ENCODE results near the gene GRID1. TPM values are rescaled to one million over a fixed set of nuclear protein-coding genes. Genes with fewer than 3 reads are reported as not detected.
A peak's percentile ranks its signal among the peaks of the same experiment; 100 is the strongest.

GRID1 gene
- total and polyA plus RNA-seq, 2 experiments from 2014 or later = not detected

DNA sequence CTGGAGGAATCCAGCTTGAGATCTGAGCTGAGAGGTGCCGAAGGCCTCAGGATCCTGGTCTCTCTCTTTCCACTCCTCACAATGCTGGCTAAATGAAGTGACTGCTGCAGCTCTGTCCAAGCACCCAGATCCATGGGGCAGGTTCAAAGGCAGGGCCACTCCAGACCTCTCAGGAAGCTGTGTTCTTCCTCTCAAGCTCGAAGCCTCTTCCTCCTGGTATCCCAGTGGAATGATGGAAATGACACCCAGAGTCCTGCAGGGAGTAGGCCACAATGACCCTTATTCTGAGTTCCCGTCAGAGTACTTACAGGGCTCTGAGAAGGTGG is 574.1 kb downstream of the GRID1 start:
- 11 to 12% methylated on average over 3 of the region's 3 CpGs for WGBS, 2 experiments (ENCODE audit: low coverage in 1 of 2, low lambda C conversion rate in 2 of 2, missing lambda C conversion rate in 2 of 2)

DNA sequence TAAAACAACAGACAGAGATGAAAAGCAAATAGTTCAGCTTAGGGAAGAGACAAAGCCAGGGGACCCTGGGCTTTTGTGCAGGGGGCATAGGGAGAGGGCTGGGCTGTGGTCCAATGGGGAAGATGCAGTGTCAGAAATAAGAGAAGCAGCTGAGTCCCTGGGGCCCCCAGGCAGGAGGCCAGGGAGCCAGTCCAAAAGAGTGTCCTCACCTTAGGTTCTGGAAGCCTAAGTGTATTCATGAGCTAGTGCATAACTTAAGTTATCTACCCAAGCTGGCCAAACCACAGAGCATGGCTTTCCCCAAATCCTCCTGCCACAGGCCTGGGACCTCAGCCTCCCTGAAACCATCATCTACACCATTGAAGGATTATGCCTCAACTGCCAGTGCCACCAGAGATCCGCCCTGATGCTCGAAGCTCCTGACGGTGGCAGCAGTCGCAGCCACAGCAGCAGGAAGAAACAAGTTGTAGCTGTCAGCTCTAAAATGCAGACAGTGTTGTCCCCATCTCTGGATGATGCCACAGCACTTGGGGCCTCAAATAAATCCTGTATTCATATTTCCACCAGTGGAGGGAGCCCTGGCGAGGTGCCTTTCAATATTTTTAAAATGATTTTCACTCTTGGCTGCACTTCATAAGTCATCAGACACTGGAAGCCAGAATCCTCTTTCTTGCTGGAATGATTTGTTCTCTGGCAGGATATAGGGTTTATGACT is 574.6 kb downstream of the GRID1 start:
- DNase-seq = peak; percentile 15
- no peak overlapping the region for H3K4me2 ChIP-seq (ENCODE audit: unreplicated experiment)
- H2AFZ ChIP-seq = no peak overlapping the region
- no peaks in the 10 kb centered on the region for H3K27me3 ChIP-seq (replicated peaks; ENCODE audit: insufficient read depth)
- TF ChIP-seq EZH2phosphoT487 (IDR thresholded peaks at IDR 0.05; ENCODE audit: insufficient read depth, low read depth) = no peak
- no peak for TF ChIP-seq EZH2 (IDR thresholded peaks at IDR 0.05; ENCODE audit: insufficient read depth, poor library complexity, severe bottlenecking)
- no peak overlapping the region for H3K9ac ChIP-seq
- no peak overlapping the region for H3K27ac ChIP-seq
- H3F3A ChIP-seq (ENCODE audit: insufficient read depth) = no peaks in the 10 kb centered on the region
- H3K9me3 ChIP-seq (ENCODE audit: low read depth) = no peaks in the 10 kb centered on the region
- no peaks in the 10 kb centered on the region for H3K4me1 ChIP-seq (ENCODE audit: insufficient read depth)
- in situ Hi-C loops (cut with MboI) = no loop called here
- no peaks in the 10 kb centered on the region for H3K9me2 ChIP-seq (ENCODE audit: insufficient read depth)
- no peaks in the 10 kb centered on the region for H3K36me3 ChIP-seq (ENCODE audit: low read depth)
- H4K20me1 ChIP-seq (ENCODE audit: insufficient read depth) = no peaks in the 10 kb centered on the region
- no peak overlapping the region for H3K4me3 ChIP-seq
- H3K79me2 ChIP-seq (ENCODE audit: insufficient read depth) = no peaks in the 10 kb centered on the region
- 2 to 6% methylated on average over 5 of the region's 5 CpGs for WGBS, 2 experiments (ENCODE audit: low coverage in 1 of 2, low lambda C conversion rate in 2 of 2, missing lambda C conversion rate in 2 of 2)

More for the DNA sequence above, 574.1 kb downstream of the GRID1 start:
- H2AFZ ChIP-seq = no peak overlapping the region
- no peak for DNase-seq
- no peaks in the 10 kb centered on the region for H3K9me3 ChIP-seq (ENCODE audit: low read depth)
- no peaks in the 10 kb centered on the region for H3K9me2 ChIP-seq (ENCODE audit: insufficient read depth)
- H3K4me3 ChIP-seq = no peak overlapping the region
- no peak overlapping the region for H3K27ac ChIP-seq
- no peaks in the 10 kb centered on the region for H3F3A ChIP-seq (ENCODE audit: insufficient read depth)
- no peaks in the 10 kb centered on the region for H4K20me1 ChIP-seq (ENCODE audit: insufficient read depth)
- in situ Hi-C loops (cut with MboI) = no loop called here
- H3K4me2 ChIP-seq (ENCODE audit: unreplicated experiment) = no peak overlapping the region
- H3K9ac ChIP-seq = no peak overlapping the region
- TF ChIP-seq EZH2 (IDR thresholded peaks at IDR 0.05; ENCODE audit: insufficient read depth, poor library complexity, severe bottlenecking) (no peak), EZH2phosphoT487 (IDR thresholded peaks at IDR 0.05; ENCODE audit: insufficient read depth, low read depth) (no peak)
- no peaks in the 10 kb centered on the region for H3K79me2 ChIP-seq (ENCODE audit: insufficient read depth)
- H3K36me3 ChIP-seq (ENCODE audit: low read depth) = no peaks in the 10 kb centered on the region
- no peaks in the 10 kb centered on the region for H3K4me1 ChIP-seq (ENCODE audit: insufficient read depth)
- no peaks in the 10 kb centered on the region for H3K27me3 ChIP-seq (replicated peaks; ENCODE audit: insufficient read depth)

DNA sequence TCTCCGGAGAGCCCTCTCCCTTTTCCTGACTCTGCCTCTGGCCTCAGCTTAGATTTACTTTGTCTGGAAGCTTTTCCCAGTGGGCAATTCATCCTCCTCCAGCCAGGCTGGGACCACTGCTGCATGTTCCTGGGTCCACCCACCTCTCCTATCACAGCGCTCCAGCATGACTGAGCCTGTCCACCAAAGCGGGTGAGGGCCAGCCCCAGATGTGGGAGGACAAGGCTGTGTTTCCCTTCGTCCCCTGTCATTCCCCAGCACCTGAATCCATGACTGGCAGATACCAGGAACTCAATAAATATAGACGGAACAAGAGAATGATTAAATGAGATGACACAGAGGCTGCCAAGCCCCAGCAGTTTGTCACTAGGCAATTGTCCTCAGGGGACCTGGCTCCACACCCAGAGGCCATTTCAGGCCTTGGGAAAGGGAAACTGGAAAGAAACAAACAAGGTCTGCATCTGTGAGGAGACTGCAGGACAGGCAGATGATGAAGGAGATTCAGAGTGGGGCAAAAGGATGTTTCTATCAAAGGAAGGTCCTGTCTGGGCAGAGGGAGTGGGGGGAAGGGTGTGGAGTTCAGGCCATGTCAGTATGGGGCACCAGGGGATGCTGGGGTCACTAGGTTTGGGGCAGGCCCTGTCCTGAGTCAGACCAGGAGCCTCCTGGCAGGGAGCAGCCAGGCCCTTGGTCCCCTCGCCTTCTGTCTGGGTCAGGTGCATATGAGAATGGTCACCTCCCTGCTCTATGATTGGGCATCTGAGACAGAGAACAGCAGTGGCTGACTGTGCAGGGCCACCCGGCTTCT is 576.4 kb downstream of the GRID1 start:
- no peaks in the 10 kb centered on the region for H4K20me1 ChIP-seq (ENCODE audit: insufficient read depth)
- no peaks in the 10 kb centered on the region for H3K79me2 ChIP-seq (ENCODE audit: insufficient read depth)
- no peaks in the 10 kb centered on the region for H3K27me3 ChIP-seq (replicated peaks; ENCODE audit: insufficient read depth)
- H3K27ac ChIP-seq = no peak overlapping the region
- WGBS, 2 experiments (ENCODE audit: low coverage in 1 of 2, low lambda C conversion rate in 2 of 2, missing lambda C conversion rate in 2 of 2) = 18 to 23% methylated on average over 6 to 7 of the region's 7 CpGs
- no peaks in the 10 kb centered on the region for H3K4me1 ChIP-seq (ENCODE audit: insufficient read depth)
- H3K4me2 ChIP-seq (ENCODE audit: unreplicated experiment) = no peak overlapping the region
- H3K36me3 ChIP-seq (ENCODE audit: low read depth) = no peaks in the 10 kb centered on the region
- H3K9me3 ChIP-seq (ENCODE audit: low read depth) = no peaks in the 10 kb centered on the region
- H3K4me3 ChIP-seq = no peak overlapping the region
- no peak overlapping the region for H3K9ac ChIP-seq
- in situ Hi-C loops (cut with MboI) = no loop called here
- no peaks in the 10 kb centered on the region for H3F3A ChIP-seq (ENCODE audit: insufficient read depth)
- no peaks in the 10 kb centered on the region for H3K9me2 ChIP-seq (ENCODE audit: insufficient read depth)
- H2AFZ ChIP-seq = no peak overlapping the region
- TF ChIP-seq EZH2 (IDR thresholded peaks at IDR 0.05; ENCODE audit: insufficient read depth, poor library complexity, severe bottlenecking) (no peak), EZH2phosphoT487 (IDR thresholded peaks at IDR 0.05; ENCODE audit: insufficient read depth, low read depth) (no peak)
- DNase-seq = no peak

DNA sequence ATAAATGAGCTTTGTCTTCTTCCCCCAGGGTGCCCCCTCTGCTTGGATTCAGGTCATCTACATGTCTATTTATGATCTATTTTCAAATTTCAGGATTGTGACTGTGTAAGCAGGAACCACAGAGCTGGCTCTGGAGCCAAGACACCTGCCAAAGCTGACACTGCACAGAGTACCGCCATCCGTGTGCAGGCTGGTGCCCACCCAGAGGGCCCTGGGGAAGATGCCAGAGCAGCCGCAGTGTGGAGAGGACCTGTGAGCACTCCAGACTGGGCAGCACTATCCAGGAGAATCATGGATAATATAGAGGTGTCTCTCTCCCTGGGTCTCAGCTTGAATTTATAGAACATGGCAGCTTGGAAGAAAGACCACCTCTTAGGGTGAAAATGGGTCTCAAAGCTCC is 577.5 kb downstream of the GRID1 start:
- H3K4me3 ChIP-seq = no peak overlapping the region
- WGBS, 2 experiments (ENCODE audit: low coverage in 1 of 2, low lambda C conversion rate in 2 of 2, missing lambda C conversion rate in 2 of 2) = 52 to 71% methylated on average over 3 of the region's 3 CpGs
- in situ Hi-C loops (cut with MboI) = no loop called here

More for the DNA sequence above, 577.5 kb downstream of the GRID1 start:
- TF ChIP-seq EZH2phosphoT487 (IDR thresholded peaks at IDR 0.05; ENCODE audit: insufficient read depth, low read depth) (no peak), EZH2 (IDR thresholded peaks at IDR 0.05; ENCODE audit: insufficient read depth, poor library complexity, severe bottlenecking) (no peak)
- Histone ChIP-seq H3K27ac (no peak overlapping the region), H3K9me3 (ENCODE audit: low read depth) (no peaks in the 10 kb centered on the region), H3K9me2 (ENCODE audit: insufficient read depth) (no peaks in the 10 kb centered on the region), H3K27me3 (replicated peaks; ENCODE audit: insufficient read depth) (no peaks in the 10 kb centered on the region), H3K9ac (no peak overlapping the region), H3K79me2 (ENCODE audit: insufficient read depth) (no peaks in the 10 kb centered on the region), H2AFZ (no peak overlapping the region), H3K36me3 (ENCODE audit: low read depth) (no peaks in the 10 kb centered on the region), H3K4me2 (ENCODE audit: unreplicated experiment) (no peak overlapping the region), H4K20me1 (ENCODE audit: insufficient read depth) (no peaks in the 10 kb centered on the region), H3K4me1 (ENCODE audit: insufficient read depth) (no peaks in the 10 kb centered on the region), H3F3A (ENCODE audit: insufficient read depth) (no peaks in the 10 kb centered on the region)
- DNase-seq = no peak
